Hepatic stellate cell (primary cell): ENCODE data around the gene LRRC23.
"Not testable (repeated sequence)": the region's sequence is repeated elsewhere in the genome, so short reads cannot be mapped to it uniquely, and the experiment has no call there.

Experiments
- DNase-seq: peaks from one replicate; pipeline ENCODE4 v3.0.0; 2011; ENCODE audit warnings: low spot score

The LRRC23 gene

GRCh38 chr12:6902448-6902847 lies 2.2 kb upstream of the LRRC23 start:
- no peak for DNase-seq

- DNase-seq, result no peak
These were observed 900 bp upstream of the LRRC23 start for GRCh38 chr12:6903722-6904121.

GRCh38 chr12:6905414-6906040 lies 905 bp downstream of the LRRC23 start:
- DNase-seq, result no peak

GRCh38 chr12:6908141-6908540 lies 3.5 kb downstream of the LRRC23 start:
- DNase-seq, result not testable (repeated sequence)

- DNase-seq, result no peak
These were observed 5.0 kb downstream of the LRRC23 start for GRCh38 chr12:6909421-6910145.

- no peak for DNase-seq
These were observed 7.7 kb downstream of the LRRC23 start for GRCh38 chr12:6912164-6912935.

- peak; percentile 85 for DNase-seq
These were observed 9.8 kb downstream of the LRRC23 start, which contains the start of gene ENO2 for GRCh38 chr12:6914246-6914946. Gene ENO2 (plus strand): TSS chr12:6914580. CDS start chr12:6915833, 1,253 bp downstream.

GRCh38 chr12:6914947-6915788 lies 10.5 kb downstream of the LRRC23 start:
- DNase-seq, result no peak

- no peak for DNase-seq
These were observed 11.2 kb downstream of the LRRC23 start for GRCh38 chr12:6915789-6916285.

- DNase-seq, result no peak
These were observed 12.0 kb downstream of the LRRC23 start for GRCh38 chr12:6916426-6917200.

- DNase-seq, result no peak
These were observed 13.0 kb downstream of the LRRC23 start for GRCh38 chr12:6917491-6918231.

- DNase-seq, result no peak
These were observed 15.0 kb downstream of the LRRC23 start for GRCh38 chr12:6919588-6919987.

GRCh38 chr12:6921539-6921938 lies 16.9 kb downstream of the LRRC23 start:
- no peak for DNase-seq

GRCh38 chr12:6921996-6922946 lies 17.6 kb downstream of the LRRC23 start:
- no peak for DNase-seq

GRCh38 chr12:6923003-6923732 lies 18.5 kb downstream of the LRRC23 start:
- DNase-seq, result no peak

GRCh38 chr12:6923851-6924250 lies 19.2 kb downstream of the LRRC23 start:
- no peak for DNase-seq

- DNase-seq, result no peak
These were observed 20.6 kb downstream of the LRRC23 start for GRCh38 chr12:6925239-6925539.
